ENCODE data around the gene TMEM179.
"Not testable (repeated sequence)": the region's sequence is repeated elsewhere in the genome, so short reads cannot be mapped to it uniquely, and the experiment has no call there.

Gene TMEM179

GRCh38 chr14:104637546-104638003 lies 33.0 kb upstream of the TMEM179 start:
- DNase-seq (ENCODE audit: low read depth in 2 of 2), result no peak

- not testable (repeated sequence) for DNase-seq (ENCODE audit: low read depth in 2 of 2)
Measured at GRCh38 chr14:104636846-104637545, 32.4 kb upstream of the TMEM179 start.

- no peak for DNase-seq (ENCODE audit: low read depth in 2 of 2)
Measured at GRCh38 chr14:104636131-104636530, 31.6 kb upstream of the TMEM179 start.

- no peak for DNase-seq (ENCODE audit: low read depth in 2 of 2)
Measured at GRCh38 chr14:104635717-104636116, 31.1 kb upstream of the TMEM179 start.

- DNase-seq (ENCODE audit: low read depth in 2 of 2), result no peak
Measured at GRCh38 chr14:104634886-104635570, 30.5 kb upstream of the TMEM179 start.

- no peak for DNase-seq (ENCODE audit: low read depth in 2 of 2)
Measured at GRCh38 chr14:104634138-104634760, 29.7 kb upstream of the TMEM179 start.

GRCh38 chr14:104633276-104634137 lies 28.9 kb upstream of the TMEM179 start:
- no peak for DNase-seq (ENCODE audit: low read depth in 2 of 2)

GRCh38 chr14:104632781-104633180 lies 28.2 kb upstream of the TMEM179 start:
- DNase-seq (ENCODE audit: low read depth in 2 of 2), result no peak

- DNase-seq (ENCODE audit: low read depth in 2 of 2), result no peak
Measured at GRCh38 chr14:104624939-104625338, 20.4 kb upstream of the TMEM179 start.

GRCh38 chr14:104614126-104614812 lies 9.7 kb upstream of the TMEM179 start:
- no peak for DNase-seq (ENCODE audit: low read depth in 2 of 2)

- no peak for DNase-seq (ENCODE audit: low read depth in 2 of 2)
Measured at GRCh38 chr14:104611881-104612280, 7.3 kb upstream of the TMEM179 start.

- no peak for DNase-seq (ENCODE audit: low read depth in 2 of 2)
Measured at GRCh38 chr14:104610749-104611310, 6.3 kb upstream of the TMEM179 start.

- DNase-seq (ENCODE audit: low read depth in 2 of 2), result no peak
Measured at GRCh38 chr14:104609666-104610065, 5.1 kb upstream of the TMEM179 start.

GRCh38 chr14:104603711-104604401 lies 716 bp downstream of the TMEM179 start:
- no peak for DNase-seq (ENCODE audit: low read depth in 2 of 2)

GRCh38 chr14:104602933-104603325 lies 1.6 kb downstream of the TMEM179 start:
- no peak for DNase-seq (ENCODE audit: low read depth in 2 of 2)

GRCh38 chr14:104602315-104602932 lies 2.1 kb downstream of the TMEM179 start:
- DNase-seq (ENCODE audit: low read depth in 2 of 2), result no peak

- no peak for DNase-seq (ENCODE audit: low read depth in 2 of 2)
Measured at GRCh38 chr14:104601786-104602185, 2.8 kb downstream of the TMEM179 start.

GRCh38 chr14:104600805-104601204 lies 3.8 kb downstream of the TMEM179 start:
- DNase-seq (ENCODE audit: low read depth in 2 of 2), result no peak

GRCh38 chr14:104600141-104600643 lies 4.4 kb downstream of the TMEM179 start:
- DNase-seq (ENCODE audit: low read depth in 2 of 2), result no peak

GRCh38 chr14:104599446-104599845 lies 5.1 kb downstream of the TMEM179 start:
- no peak for DNase-seq (ENCODE audit: low read depth in 2 of 2)
